Cerebellar cortex (tissue), 1 donor: Measurements from ENCODE around the gene PKD2L1.
A peak's percentile ranks its signal among the peaks of the same experiment; 100 is the strongest.
"Not testable (repeated sequence)": the region's sequence is repeated elsewhere in the genome, so short reads cannot be mapped to it uniquely, and the experiment has no call there.

Experiments
- DNase-seq: peaks from one replicate; pipeline ENCODE4 v3.0.0-alpha.2; 2015; ENCODE audit warnings: low spot score

Gene PKD2L1

GRCh38 chr10:100286051-100287033, 43.7 kb downstream of the PKD2L1 start, which contains the start of gene BLOC1S2:
Gene BLOC1S2 (minus strand): TSS chr10:100286680. CDS start chr10:100286659, 21 bp downstream.
- DNase-seq = peak; percentile 84

- not testable (repeated sequence) for DNase-seq
These were observed 44.7 kb downstream of the PKD2L1 start for GRCh38 chr10:100285326-100285725.

GRCh38 chr10:100282907-100283306, 47.1 kb downstream of the PKD2L1 start:
- DNase-seq = no peak

GRCh38 chr10:100276971-100277370, 53.1 kb downstream of the PKD2L1 start:
- DNase-seq = not testable (repeated sequence)

DNA sequence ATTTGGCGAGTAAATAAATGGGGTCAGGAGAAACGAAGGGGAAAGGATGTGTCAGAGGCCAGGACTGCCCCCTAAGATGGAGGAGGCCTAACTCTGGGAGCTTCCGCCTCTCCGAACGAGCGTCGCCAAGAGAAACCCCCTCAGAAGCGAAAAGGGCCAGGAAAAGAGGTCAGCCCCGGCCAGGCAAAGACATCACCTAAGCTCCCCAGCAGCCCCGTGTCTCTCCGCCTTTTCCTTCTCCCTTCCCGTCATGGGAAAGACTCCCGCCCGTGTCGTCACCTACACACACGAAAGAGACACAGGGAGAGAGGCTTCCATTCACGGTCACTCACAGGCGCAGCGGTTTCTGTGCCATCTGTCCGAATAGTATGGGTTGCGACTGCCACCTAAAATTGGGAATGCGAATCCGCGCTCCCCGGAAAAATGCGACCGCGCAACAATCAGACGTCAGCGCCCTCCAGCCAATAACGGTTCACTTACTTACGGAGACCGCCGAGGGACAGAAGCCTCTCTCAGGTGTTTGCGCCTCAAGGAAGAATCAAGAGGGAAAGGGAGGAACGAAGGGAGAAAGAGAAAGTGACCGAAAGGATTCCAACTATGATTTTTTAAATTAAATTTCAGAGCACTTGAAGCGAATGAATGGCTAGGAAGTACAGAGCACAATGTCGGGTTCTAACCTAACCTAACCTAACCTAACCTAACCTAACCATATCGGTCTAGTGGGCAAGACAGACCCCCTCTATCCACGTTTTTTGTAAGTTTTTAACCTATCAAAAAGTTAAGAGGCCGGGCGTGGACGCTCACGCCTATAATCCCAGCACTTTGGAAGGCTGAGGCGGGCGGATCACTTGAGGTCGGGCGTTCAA, 62.6 kb downstream of the PKD2L1 start, which contains the start of gene CWF19L1:
TSS of gene CWF19L1 (minus strand) at position 400 of the 866 bp plus-strand sequence. CDS start at position 355, 45 bp downstream.
- DNase-seq = peak; percentile 89

- no peak for DNase-seq
These were observed 64.1 kb downstream of the PKD2L1 start for GRCh38 chr10:100265821-100266485.

GRCh38 chr10:100254191-100254590, 75.8 kb downstream of the PKD2L1 start:
- DNase-seq = no peak

- no peak for DNase-seq
These were observed 77.0 kb downstream of the PKD2L1 start for GRCh38 chr10:100253041-100253440.

DNA sequence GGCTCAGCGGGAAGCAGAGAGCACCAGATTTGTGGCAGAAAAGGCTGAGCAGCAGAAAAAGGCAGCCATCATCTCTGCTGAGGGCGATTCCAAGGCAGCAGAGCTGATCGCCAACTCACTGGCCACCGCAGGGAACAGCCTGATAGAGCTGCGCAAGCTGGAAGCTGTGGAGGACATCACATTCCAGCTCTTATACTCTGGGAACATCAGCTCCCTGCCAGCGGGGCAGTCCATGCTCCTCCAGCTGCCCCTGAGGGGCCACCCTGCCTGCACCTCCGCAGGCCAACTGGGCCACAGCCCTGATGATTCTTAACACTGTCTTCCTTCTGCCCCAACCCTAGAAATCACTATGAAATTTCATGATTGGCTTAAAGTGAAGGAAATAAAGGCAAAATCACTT, 81.2 kb downstream of the PKD2L1 start:
- no peak for DNase-seq

GRCh38 chr10:100245484-100246220, 84.4 kb downstream of the PKD2L1 start:
- DNase-seq = no peak

GRCh38 chr10:100239851-100240250, 90.2 kb downstream of the PKD2L1 start:
- DNase-seq = no peak

DNA sequence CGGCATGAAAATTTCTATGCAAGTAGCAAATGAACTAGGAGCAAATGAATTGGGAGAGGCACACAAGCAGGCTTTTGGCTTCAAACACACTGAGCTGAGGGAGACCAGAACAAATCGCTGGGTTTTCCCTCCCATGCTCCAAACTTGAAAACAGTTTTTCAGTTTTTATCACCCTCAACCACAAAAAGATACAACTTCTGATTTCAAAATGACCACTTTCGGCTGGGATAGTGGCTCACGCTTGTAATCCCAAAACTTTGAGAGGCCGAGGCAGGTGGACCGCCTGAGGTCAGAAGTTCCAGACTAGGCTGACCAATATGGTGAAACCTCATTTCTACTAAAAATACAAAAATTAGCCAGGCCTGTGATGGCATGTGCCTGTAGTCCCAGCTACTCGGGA, 91.6 kb downstream of the PKD2L1 start:
- no peak for DNase-seq
